Osteoblast (primary cell): ENCODE data around the gene SCG2. TPM values are rescaled to one million over a fixed set of nuclear protein-coding genes. Genes with fewer than 3 reads are reported as not detected.

Experiments
- DNase-seq: peaks from one replicate; pipeline ENCODE4 v3.0.0; 2011; ENCODE audit warnings: low spot score, mixed read lengths; ENCODE audit not compliant: insufficient read length; ENCODE audit errors: missing footprints
- H2AFZ ChIP-seq: 2 replicates; pipeline ENCODE4 v1.6.0; 2011; ENCODE audit warnings: mild to moderate bottlenecking, low read length
- H3K27ac ChIP-seq: 2 replicates; pipeline ENCODE4 v1.5.1; 2011; ENCODE audit warnings: mild to moderate bottlenecking, low read depth, low read length, moderate library complexity
- H3K27me3 ChIP-seq: 2 replicates; pipeline ENCODE4 v1.6.0; 2012; ENCODE audit warnings: mild to moderate bottlenecking, control low read depth, inconsistent platforms, low read length, moderate library complexity; ENCODE audit not compliant: insufficient read depth
- H3K36me3 ChIP-seq: 2 replicates; pipeline ENCODE4 v1.5.1; 2011; ENCODE audit warnings: mild to moderate bottlenecking, low read length, control low read depth, moderate library complexity; ENCODE audit not compliant: insufficient read depth
- H3K4me1 ChIP-seq: 2 replicates; pipeline ENCODE4 v1.5.1; 2011; ENCODE audit warnings: mild to moderate bottlenecking, low read length, control low read depth, moderate library complexity; ENCODE audit not compliant: insufficient read depth
- H3K4me2 ChIP-seq: 2 replicates; pipeline ENCODE4 v1.6.0; 2011; ENCODE audit warnings: mild to moderate bottlenecking, low read length; ENCODE audit not compliant: insufficient read depth
- H3K4me3 ChIP-seq: fragments of 200-600 bp; sonication (generic); 3 replicates; pipeline ENCODE4 v1.5.1; 2012; ENCODE audit warnings: mild to moderate bottlenecking, low read length, inconsistent platforms; ENCODE audit not compliant: insufficient read depth
- H3K79me2 ChIP-seq: 2 replicates; pipeline ENCODE4 v1.6.0; 2012; ENCODE audit warnings: mild to moderate bottlenecking, low read length, control low read depth, inconsistent platforms; ENCODE audit not compliant: insufficient read depth
- H3K9me3 ChIP-seq: 2 replicates; pipeline ENCODE4 v1.5.1; 2011; ENCODE audit warnings: low read depth, low read length, control low read depth
- H4K20me1 ChIP-seq: 2 replicates; pipeline ENCODE4 v1.6.0; 2012; ENCODE audit warnings: mild to moderate bottlenecking, low read length, control low read depth; ENCODE audit not compliant: insufficient read depth
- total RNA-seq: library from RNA; depleted of rRNA; stranded (reverse); fragments of >200 nt; gene quantifications from 2 replicates; pipeline ENCODE4 v1.2.3, GENCODE V29; 2012
- TF ChIP-seq, protein P1 (sequence below): IDR thresholded peaks from 2 replicates; pipeline ENCODE4 v1.5.1; 2011; ENCODE audit warnings: mild to moderate bottlenecking, low read depth, low read length, moderate library complexity; ENCODE audit errors: extremely low read depth

The SCG2 gene
- total RNA-seq, 1 donor, result 2.2 TPM

DNA sequence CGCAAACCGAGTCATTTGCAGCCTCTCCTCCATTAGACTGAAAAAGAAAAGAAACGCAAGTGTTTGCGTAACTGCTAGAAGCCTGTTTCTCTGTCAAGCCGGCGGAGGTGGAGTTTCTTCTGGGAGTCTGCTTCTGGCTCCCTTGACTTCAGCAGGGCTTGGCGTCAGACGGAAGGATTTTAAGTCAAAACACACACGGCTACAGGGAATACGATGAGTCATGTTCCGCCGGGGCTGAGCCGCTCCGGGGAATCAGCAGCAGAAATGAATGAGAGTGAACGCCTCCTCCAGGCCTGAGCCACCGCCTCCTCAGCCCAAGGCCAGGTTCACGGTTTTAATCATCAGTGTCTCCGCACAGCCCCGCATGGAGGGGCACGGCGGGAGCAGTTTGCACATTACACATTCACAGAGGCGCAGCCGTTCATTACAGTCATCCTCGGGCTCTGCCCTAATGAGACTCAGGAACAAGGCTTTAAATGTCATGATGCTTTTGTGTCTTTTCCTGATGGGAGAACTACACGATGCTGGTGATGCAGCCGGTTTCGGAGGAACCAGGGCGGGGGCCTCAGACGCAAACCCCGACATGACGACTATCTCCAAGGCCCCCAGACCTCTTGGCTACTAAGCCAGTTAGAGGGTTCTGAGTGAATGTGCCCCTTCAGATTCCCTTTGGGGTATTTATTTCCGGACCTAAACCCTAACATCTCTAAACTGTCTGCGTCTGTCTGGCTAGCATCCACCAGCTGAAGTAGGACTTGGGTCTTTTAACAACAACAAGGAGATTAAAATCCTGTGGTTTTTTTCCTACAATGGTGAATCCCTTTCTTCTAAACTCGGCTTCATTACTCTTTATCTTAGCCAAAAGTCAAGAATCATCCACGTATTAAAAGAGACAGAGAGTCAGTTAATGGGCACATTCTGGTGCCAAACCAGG, 11.1 kb upstream of the SCG2 start:
- H3K9me3 ChIP-seq, result no peaks in the 10 kb centered on the region
- peak overlapping the region; percentile 93 for H3K4me2 ChIP-seq
- peaks cover 5% of the 10 kb centered on the region for H3K4me1 ChIP-seq
- peaks cover under 1% of the 10 kb centered on the region for H3K27me3 ChIP-seq
- TF ChIP-seq, protein P1, sequence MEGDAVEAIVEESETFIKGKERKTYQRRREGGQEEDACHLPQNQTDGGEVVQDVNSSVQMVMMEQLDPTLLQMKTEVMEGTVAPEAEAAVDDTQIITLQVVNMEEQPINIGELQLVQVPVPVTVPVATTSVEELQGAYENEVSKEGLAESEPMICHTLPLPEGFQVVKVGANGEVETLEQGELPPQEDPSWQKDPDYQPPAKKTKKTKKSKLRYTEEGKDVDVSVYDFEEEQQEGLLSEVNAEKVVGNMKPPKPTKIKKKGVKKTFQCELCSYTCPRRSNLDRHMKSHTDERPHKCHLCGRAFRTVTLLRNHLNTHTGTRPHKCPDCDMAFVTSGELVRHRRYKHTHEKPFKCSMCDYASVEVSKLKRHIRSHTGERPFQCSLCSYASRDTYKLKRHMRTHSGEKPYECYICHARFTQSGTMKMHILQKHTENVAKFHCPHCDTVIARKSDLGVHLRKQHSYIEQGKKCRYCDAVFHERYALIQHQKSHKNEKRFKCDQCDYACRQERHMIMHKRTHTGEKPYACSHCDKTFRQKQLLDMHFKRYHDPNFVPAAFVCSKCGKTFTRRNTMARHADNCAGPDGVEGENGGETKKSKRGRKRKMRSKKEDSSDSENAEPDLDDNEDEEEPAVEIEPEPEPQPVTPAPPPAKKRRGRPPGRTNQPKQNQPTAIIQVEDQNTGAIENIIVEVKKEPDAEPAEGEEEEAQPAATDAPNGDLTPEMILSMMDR, result no peak
- peak overlapping the region; percentile 82 for H3K27ac ChIP-seq
- no peaks in the 10 kb centered on the region for H4K20me1 ChIP-seq
- DNase-seq, result peak; percentile 95
- H3K4me3 ChIP-seq, result peak overlapping the region; percentile 65
- H2AFZ ChIP-seq, result peak overlapping the region; percentile 90
- no peaks in the 10 kb centered on the region for H3K79me2 ChIP-seq
- H3K36me3 ChIP-seq, result no peaks in the 10 kb centered on the region

DNA sequence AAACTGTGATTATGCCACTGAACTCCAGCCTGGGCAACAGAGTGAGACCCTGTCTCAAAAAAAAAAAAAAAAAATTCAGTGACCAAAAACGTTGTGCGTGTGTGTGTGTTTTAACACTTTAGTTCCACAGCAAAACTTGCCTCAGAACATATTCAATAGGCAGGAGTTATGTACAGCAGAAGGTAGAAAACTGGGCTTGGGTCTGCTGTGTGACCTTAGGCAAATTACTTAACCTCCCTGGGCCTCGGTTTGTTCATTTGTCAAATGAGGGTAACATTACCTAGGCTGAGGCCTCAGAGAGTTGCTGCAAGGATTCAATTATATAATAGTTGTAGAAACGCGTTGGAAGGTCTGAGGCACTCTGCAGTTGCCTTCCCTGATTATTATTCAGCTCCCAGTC, 10.3 kb upstream of the SCG2 start:
- Histone ChIP-seq H3K27me3 (peaks cover 2% of the 10 kb centered on the region), H3K9me3 (no peaks in the 10 kb centered on the region), H3K4me2 (peak overlapping the region; percentile 93), H3K79me2 (no peaks in the 10 kb centered on the region), H3K4me3 (peak overlapping the region; percentile 65), H2AFZ (peak overlapping the region; percentile 90), H3K36me3 (no peaks in the 10 kb centered on the region), H3K4me1 (peaks cover 5% of the 10 kb centered on the region), H4K20me1 (no peaks in the 10 kb centered on the region), H3K27ac (peak overlapping the region; percentile 82)
- peak; percentile 58 for DNase-seq
- TF ChIP-seq, protein P1, result no peak

DNA sequence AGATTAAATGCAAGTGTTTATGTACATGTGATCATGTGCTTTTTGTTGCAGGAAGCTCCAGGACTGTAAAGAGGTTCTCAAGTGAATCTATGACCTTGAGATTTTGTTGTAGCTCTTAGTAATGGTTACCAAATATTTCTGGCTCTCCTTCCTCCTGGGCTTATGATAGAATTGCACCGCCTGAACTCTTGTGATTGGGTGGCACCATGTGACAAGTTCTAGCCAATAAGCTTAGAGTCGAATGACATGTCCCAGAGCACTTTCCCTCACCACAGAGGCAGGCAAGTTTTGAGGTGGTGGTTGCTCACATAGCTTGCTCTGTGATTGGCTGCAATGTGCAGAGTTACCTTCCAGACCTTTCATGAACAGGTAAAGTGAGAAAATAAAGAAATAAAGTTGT, 8.9 kb upstream of the SCG2 start:
- TF ChIP-seq, protein P1, result no peak
- H3K27ac ChIP-seq, result no peak overlapping the region
- H4K20me1 ChIP-seq, result no peaks in the 10 kb centered on the region
- H3K36me3 ChIP-seq, result no peaks in the 10 kb centered on the region
- H3K9me3 ChIP-seq, result no peaks in the 10 kb centered on the region
- H3K4me3 ChIP-seq, result no peak overlapping the region
- H2AFZ ChIP-seq, result no peak overlapping the region
- H3K4me2 ChIP-seq, result no peak overlapping the region
- no peaks in the 10 kb centered on the region for H3K79me2 ChIP-seq
- peaks cover 5% of the 10 kb centered on the region for H3K4me1 ChIP-seq
- peaks cover 3% of the 10 kb centered on the region for H3K27me3 ChIP-seq
- DNase-seq, result no peak

DNA sequence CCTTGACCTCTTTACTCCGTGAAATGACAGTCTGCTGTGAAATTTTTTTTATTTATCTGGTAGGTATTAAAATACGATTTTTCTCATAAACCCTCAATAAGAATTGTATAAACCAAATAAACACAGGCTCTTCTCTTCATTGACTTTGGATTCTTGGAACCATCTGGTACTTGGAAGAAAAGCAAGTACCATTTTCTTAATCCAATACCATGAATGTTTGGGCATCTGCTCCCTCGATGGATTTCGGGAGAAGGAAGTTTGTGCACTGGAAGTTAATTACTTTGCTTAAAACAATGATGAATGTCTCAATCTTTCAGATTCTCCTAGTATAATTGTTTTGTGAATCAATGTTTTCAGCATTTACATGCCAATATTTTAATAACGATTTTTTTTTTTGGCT, 5.3 kb upstream of the SCG2 start:
- Histone ChIP-seq H3K27me3 (peaks cover 3% of the 10 kb centered on the region), H3K4me1 (peaks cover under 1% of the 10 kb centered on the region), H3K36me3 (no peaks in the 10 kb centered on the region), H3K4me2 (no peak overlapping the region), H3K79me2 (no peaks in the 10 kb centered on the region), H3K27ac (no peak overlapping the region), H3K9me3 (no peaks in the 10 kb centered on the region), H2AFZ (no peak overlapping the region), H4K20me1 (no peaks in the 10 kb centered on the region), H3K4me3 (no peak overlapping the region)
- TF ChIP-seq, protein P1, result no peak
- DNase-seq, result no peak
